Esophagus (tissue), 2 donors: ENCODE data around the gene MALT1. TPM values are rescaled to one million over a fixed set of nuclear protein-coding genes. Genes with fewer than 3 reads are reported as not detected.

Source experiments
- H3K27ac ChIP-seq, 2 donors: one replicate each; pipeline ENCODE4 v1.5.1; 2013; ENCODE audit warnings: low read depth in 2 of 2, mild to moderate bottlenecking in 2 of 2, inconsistent platforms in 1 of 2, low read length in 1 of 2, moderate library complexity in 1 of 2
- H3K27me3 ChIP-seq, 2 donors: one replicate each; pipeline ENCODE4 v1.6.1; 2013; ENCODE audit warnings: low read length in 2 of 2, control low read depth in 1 of 2, mild to moderate bottlenecking in 1 of 2; ENCODE audit not compliant: insufficient read depth in 2 of 2, control insufficient read depth in 1 of 2
- H3K36me3 ChIP-seq, 2 donors: one replicate each; pipeline ENCODE4 v1.6.1; 2013; ENCODE audit warnings: low read length in 1 of 2; ENCODE audit not compliant: control insufficient read depth in 2 of 2, insufficient read depth in 2 of 2
- H3K4me1 ChIP-seq, 2 donors: one replicate each; pipeline ENCODE4 v1.6.1; 2013; ENCODE audit warnings: low read length in 1 of 2; ENCODE audit not compliant: control insufficient read depth in 2 of 2, insufficient read depth in 2 of 2
- H3K4me3 ChIP-seq, 2 donors: one replicate each; pipeline ENCODE4 v1.5.1; 2013; ENCODE audit warnings: low read length in 2 of 2, mild to moderate bottlenecking in 2 of 2, low read depth in 1 of 2, moderate library complexity in 1 of 2
- H3K9me3 ChIP-seq, 2 donors: one replicate each; pipeline ENCODE4 v1.6.1; 2013; ENCODE audit warnings: mild to moderate bottlenecking in 2 of 2, low read depth in 1 of 2, low read length in 1 of 2, moderate library complexity in 1 of 2; ENCODE audit not compliant: control insufficient read depth in 2 of 2, insufficient read depth in 1 of 2
- WGBS, 2 donors: extraction: QIAGEN DNeasy Blood & Tissue Kit; methylation state at CpG; one replicate each; pipeline ENCODE4 v1.1.7; 2013; 5-methylcytosine and 5-hydroxymethylcytosine counted together
- polyA plus RNA-seq, 2 donors: library from polyadenylated mRNA; stranded (reverse); fragments of 200-250 nt; gene quantifications; one replicate each; pipeline ENCODE4 v1.2.3, GENCODE V29; 2013
- donor health status: healthy with polysubstance abuse.
- donor health status: Bipolar disorder and iron deficiency.

The MALT1 gene
- polyA plus RNA-seq, 2 donors: 11.7 to 13.5 TPM

- Histone ChIP-seq H3K4me1 (no peaks in the 10 kb centered on the region), H3K27me3 (no peaks in the 10 kb centered on the region), H3K4me3 (no peak overlapping the region), H3K27ac (no peak overlapping the region), H3K9me3 (no peaks in the 10 kb centered on the region), H3K36me3 (no peaks in the 10 kb centered on the region)
- WGBS, 2 donors: 60 to 69% methylated on average over 14 of the region's 14 CpGs
Measured at GRCh38 chr18:58761241-58761969, 90.1 kb downstream of the MALT1 start.

GRCh38 chr18:58761970-58762780 is 90.9 kb downstream of the MALT1 start:
- H3K4me3 ChIP-seq: no peak overlapping the region
- H3K4me1 ChIP-seq: no peaks in the 10 kb centered on the region
- H3K27me3 ChIP-seq: no peaks in the 10 kb centered on the region
- no peak overlapping the region for H3K27ac ChIP-seq
- H3K9me3 ChIP-seq: no peaks in the 10 kb centered on the region
- no peaks in the 10 kb centered on the region for H3K36me3 ChIP-seq
- 90 to 92% methylated on average over 15 of the region's 15 CpGs for WGBS, 2 donors

DNA sequence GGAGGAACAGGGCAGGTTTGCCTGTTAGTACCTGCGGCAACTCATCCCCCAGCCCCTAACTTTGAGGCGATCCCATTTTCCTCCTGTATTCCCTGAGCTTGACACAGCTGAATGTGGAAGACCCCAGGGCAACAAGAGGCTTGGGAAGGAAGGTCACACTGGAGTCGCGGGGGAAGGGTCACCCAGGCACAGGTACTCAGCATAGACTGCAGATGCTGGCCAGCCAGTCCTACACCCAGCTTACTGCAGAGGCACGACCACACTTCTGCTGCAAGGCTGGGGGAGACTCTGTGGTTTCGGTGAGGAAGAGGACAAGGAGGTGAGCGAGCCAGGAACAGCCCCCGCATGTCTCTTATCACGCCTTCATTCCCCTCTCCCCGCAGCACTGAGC is 91.5 kb downstream of the MALT1 start:
- H3K27ac ChIP-seq: no peak overlapping the region
- 83 to 86% methylated on average over 10 of the region's 10 CpGs for WGBS, 2 donors
- H3K4me1 ChIP-seq: no peaks in the 10 kb centered on the region
- H3K36me3 ChIP-seq: no peaks in the 10 kb centered on the region
- no peaks in the 10 kb centered on the region for H3K27me3 ChIP-seq
- no peak overlapping the region for H3K4me3 ChIP-seq
- H3K9me3 ChIP-seq: no peaks in the 10 kb centered on the region

- no peak overlapping the region for H3K27ac ChIP-seq
- H3K9me3 ChIP-seq: no peaks in the 10 kb centered on the region
- no peaks in the 10 kb centered on the region for H3K36me3 ChIP-seq
- H3K4me1 ChIP-seq: peaks cover 2 to 8% of the 10 kb centered on the region in 2 donors
- 64 to 68% methylated on average over 3 of the region's 3 CpGs for WGBS, 2 donors
- no peaks in the 10 kb centered on the region for H3K27me3 ChIP-seq
- H3K4me3 ChIP-seq: no peak overlapping the region
Measured at GRCh38 chr18:58766164-58766563, 94.9 kb downstream of the MALT1 start.

DNA sequence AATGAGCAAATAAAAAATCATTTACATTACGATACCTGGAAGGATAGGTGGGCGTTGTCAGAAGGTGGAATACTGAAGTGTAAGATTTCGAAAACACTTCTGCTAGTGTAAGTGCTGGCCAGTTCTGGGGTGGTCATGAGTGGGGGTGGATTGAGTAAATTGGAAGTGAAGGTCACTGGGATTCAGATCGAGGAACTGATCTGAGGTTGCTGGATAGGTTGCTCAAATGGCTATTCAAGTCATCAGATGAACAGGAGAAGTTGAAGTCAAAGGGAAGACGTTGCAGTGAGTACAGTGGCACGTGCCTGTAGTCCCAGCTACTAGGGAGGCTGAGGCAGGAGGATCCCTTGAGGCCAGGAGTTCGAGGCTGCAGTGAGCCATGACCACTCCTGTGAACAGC is 95.7 kb downstream of the MALT1 start:
- Histone ChIP-seq H3K27me3 (no peaks in the 10 kb centered on the region), H3K4me1 (peaks cover 2 to 8% of the 10 kb centered on the region in 2 donors)
- WGBS, 2 donors: 72 to 88% methylated on average over 7 of the region's 7 CpGs

GRCh38 chr18:58768293-58768974 is 97.2 kb downstream of the MALT1 start:
- no peak overlapping the region for H3K27ac ChIP-seq

More for the DNA sequence above, 95.7 kb downstream of the MALT1 start:
- Histone ChIP-seq H3K27ac (no peak overlapping the region), H3K36me3 (no peaks in the 10 kb centered on the region), H3K9me3 (no peaks in the 10 kb centered on the region), H3K4me3 (no peak overlapping the region)

GRCh38 chr18:58769321-58769720 is 98.1 kb downstream of the MALT1 start:
- 52 to 67% methylated on average over 8 of the region's 8 CpGs for WGBS, 2 donors
- peaks cover 2 to 8% of the 10 kb centered on the region in 2 donors for H3K4me1 ChIP-seq
- no peak overlapping the region for H3K4me3 ChIP-seq
- H3K27ac ChIP-seq: peak overlapping the region in 1 of 2 donors; percentile 51
- no peaks in the 10 kb centered on the region for H3K9me3 ChIP-seq
- H3K27me3 ChIP-seq: no peaks in the 10 kb centered on the region
- H3K36me3 ChIP-seq: no peaks in the 10 kb centered on the region

More at GRCh38 chr18:58768293-58768974, 97.2 kb downstream of the MALT1 start:
- peak overlapping the region; percentile 18 to 31 for H3K4me3 ChIP-seq
- no peaks in the 10 kb centered on the region for H3K27me3 ChIP-seq
- peaks cover 2 to 8% of the 10 kb centered on the region in 2 donors for H3K4me1 ChIP-seq
- WGBS, 2 donors: 6 to 9% methylated on average over 39 to 40 of the region's 40 CpGs
- H3K9me3 ChIP-seq: no peaks in the 10 kb centered on the region
- H3K36me3 ChIP-seq: no peaks in the 10 kb centered on the region

GRCh38 chr18:58770601-58771000 is 99.3 kb downstream of the MALT1 start:
- Histone ChIP-seq H3K9me3 (no peaks in the 10 kb centered on the region), H3K36me3 (no peaks in the 10 kb centered on the region), H3K4me3 (no peak overlapping the region), H3K27ac (no peak overlapping the region), H3K4me1 (peaks cover 2 to 8% of the 10 kb centered on the region in 2 donors), H3K27me3 (no peaks in the 10 kb centered on the region)
- 28 to 61% methylated on average over 1 of the region's 1 CpG for WGBS, 2 donors

DNA sequence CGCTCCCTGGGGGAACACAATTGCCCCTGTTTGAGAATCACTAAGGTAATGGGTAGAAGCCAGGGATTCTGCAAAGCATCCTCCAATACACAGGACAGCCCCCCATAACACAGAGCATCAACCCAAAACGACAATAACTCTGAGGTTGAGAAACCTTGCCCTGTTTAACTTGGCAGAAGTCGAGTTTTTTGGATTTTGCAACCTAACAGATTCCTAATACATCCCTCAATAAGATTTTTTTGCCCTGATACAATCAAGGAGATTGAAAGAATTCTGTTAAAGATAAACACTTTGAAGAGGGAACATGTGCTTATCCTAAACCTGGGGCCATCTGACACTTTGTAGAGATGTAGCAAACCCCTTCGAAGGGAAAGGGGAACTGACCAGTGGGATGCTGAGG is 100.9 kb downstream of the MALT1 start:
- H3K9me3 ChIP-seq: no peaks in the 10 kb centered on the region
- H3K4me3 ChIP-seq: no peak overlapping the region
- no peaks in the 10 kb centered on the region for H3K36me3 ChIP-seq
- H3K27ac ChIP-seq: no peak overlapping the region
- H3K4me1 ChIP-seq: peaks cover 2 to 8% of the 10 kb centered on the region in 2 donors
- 61 to 68% methylated on average over 4 of the region's 4 CpGs for WGBS, 2 donors
- no peaks in the 10 kb centered on the region for H3K27me3 ChIP-seq
